Measurements from ENCODE around the gene NEK7. TPM values are rescaled to one million over a fixed set of nuclear protein-coding genes. Genes with fewer than 3 reads are reported as not detected.

The NEK7 gene
- total RNA-seq, 6 donors from 2014 or later, result 55.3 to 137 (median 112) TPM

DNA sequence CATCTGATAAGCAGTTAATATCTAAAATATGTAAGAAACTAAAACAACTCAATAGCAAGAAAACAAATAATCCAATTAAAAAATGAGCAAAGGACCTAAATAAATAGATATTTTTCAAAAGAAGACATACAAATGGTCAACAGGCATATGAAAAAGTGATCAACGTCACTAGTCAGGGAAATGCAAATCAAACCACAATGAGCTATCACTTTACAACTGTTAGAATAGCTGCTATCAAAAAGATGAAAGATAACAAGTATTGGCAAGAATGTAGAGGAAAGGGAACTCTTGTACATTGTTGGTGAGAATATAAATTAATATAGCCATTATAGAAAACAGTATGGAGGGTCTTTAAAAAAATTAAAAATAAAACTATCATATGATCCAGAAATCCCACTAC, 40.7 kb upstream of the NEK7 start:
- H3K4me3 ChIP-seq, result no peak overlapping the region
- 44 to 57% methylated on average over 1 of the region's 1 CpG for WGBS, 2 donors
- ATAC-seq (ENCODE audit: low FRiP score in 2 of 2) (no peak), DNase-seq (no peak)
- no peaks in the 10 kb centered on the region for H3K36me3 ChIP-seq
- H3K27ac ChIP-seq, result no peak overlapping the region
- H3K4me1 ChIP-seq, result no peaks in the 10 kb centered on the region
- H3K9me3 ChIP-seq, result no peaks in the 10 kb centered on the region
- H3K27me3 ChIP-seq, result no peaks in the 10 kb centered on the region
- no peak for TF ChIP-seq POLR2AphosphoS5 (IDR thresholded peaks at IDR 0.05)
- TF ChIP-seq, protein P1, sequence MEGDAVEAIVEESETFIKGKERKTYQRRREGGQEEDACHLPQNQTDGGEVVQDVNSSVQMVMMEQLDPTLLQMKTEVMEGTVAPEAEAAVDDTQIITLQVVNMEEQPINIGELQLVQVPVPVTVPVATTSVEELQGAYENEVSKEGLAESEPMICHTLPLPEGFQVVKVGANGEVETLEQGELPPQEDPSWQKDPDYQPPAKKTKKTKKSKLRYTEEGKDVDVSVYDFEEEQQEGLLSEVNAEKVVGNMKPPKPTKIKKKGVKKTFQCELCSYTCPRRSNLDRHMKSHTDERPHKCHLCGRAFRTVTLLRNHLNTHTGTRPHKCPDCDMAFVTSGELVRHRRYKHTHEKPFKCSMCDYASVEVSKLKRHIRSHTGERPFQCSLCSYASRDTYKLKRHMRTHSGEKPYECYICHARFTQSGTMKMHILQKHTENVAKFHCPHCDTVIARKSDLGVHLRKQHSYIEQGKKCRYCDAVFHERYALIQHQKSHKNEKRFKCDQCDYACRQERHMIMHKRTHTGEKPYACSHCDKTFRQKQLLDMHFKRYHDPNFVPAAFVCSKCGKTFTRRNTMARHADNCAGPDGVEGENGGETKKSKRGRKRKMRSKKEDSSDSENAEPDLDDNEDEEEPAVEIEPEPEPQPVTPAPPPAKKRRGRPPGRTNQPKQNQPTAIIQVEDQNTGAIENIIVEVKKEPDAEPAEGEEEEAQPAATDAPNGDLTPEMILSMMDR (IDR thresholded peaks at IDR 0.05), result no peak
- TF ChIP-seq EP300 (IDR thresholded peaks at IDR 0.05), result no peak
- no peak for TF ChIP-seq POLR2A (IDR thresholded peaks at IDR 0.05)

GRCh38 chr1:198116469-198116868, 40.3 kb upstream of the NEK7 start:
- Histone ChIP-seq H3K9me3 (no peaks in the 10 kb centered on the region), H3K36me3 (no peaks in the 10 kb centered on the region), H3K27ac (no peak overlapping the region), H3K4me1 (no peaks in the 10 kb centered on the region), H3K4me3 (no peak overlapping the region), H3K27me3 (no peaks in the 10 kb centered on the region)
- ATAC-seq (ENCODE audit: low FRiP score in 2 of 2) (no peak), DNase-seq (no peak)
- TF ChIP-seq POLR2A (IDR thresholded peaks at IDR 0.05) (no peak), EP300 (IDR thresholded peaks at IDR 0.05) (no peak), POLR2AphosphoS5 (IDR thresholded peaks at IDR 0.05) (no peak)
- TF ChIP-seq, protein P1 (IDR thresholded peaks at IDR 0.05), result no peak
- 86 to 90% methylated on average over 5 of the region's 5 CpGs for WGBS, 2 donors

DNA sequence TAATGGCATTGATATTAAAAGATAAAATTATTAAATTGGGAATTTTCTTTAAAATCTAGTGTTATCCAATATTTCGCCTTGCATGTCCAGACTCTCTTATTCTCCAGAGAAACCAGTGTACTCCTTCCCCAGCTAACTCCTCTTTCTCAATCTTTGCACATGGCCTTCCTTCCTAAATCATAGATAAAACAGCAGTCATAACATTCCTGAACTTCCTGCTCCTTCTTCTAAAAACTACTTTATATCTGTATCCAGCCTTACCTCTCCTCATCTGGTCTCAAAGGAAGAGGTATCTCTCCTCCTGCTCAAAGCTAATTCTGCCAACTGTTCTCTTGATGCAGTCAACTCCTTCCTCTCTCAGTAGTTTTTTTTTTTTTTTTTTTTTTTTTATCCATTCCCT, 39.5 kb upstream of the NEK7 start:
- ATAC-seq (ENCODE audit: low FRiP score in 2 of 2), result peak in 1 of 2 donors; percentile 31
- DNase-seq, result no peak
- TF ChIP-seq POLR2A (IDR thresholded peaks at IDR 0.05) (no peak), POLR2AphosphoS5 (IDR thresholded peaks at IDR 0.05) (no peak), EP300 (IDR thresholded peaks at IDR 0.05) (no peak)
- TF ChIP-seq, protein P1 (IDR thresholded peaks at IDR 0.05), result no peak
- no peaks in the 10 kb centered on the region for H3K9me3 ChIP-seq
- 88 to 91% methylated on average over 1 of the region's 1 CpG for WGBS, 2 donors
- no peaks in the 10 kb centered on the region for H3K36me3 ChIP-seq
- no peaks in the 10 kb centered on the region for H3K4me1 ChIP-seq
- no peak overlapping the region for H3K27ac ChIP-seq
- H3K27me3 ChIP-seq, result no peaks in the 10 kb centered on the region
- no peak overlapping the region for H3K4me3 ChIP-seq

DNA sequence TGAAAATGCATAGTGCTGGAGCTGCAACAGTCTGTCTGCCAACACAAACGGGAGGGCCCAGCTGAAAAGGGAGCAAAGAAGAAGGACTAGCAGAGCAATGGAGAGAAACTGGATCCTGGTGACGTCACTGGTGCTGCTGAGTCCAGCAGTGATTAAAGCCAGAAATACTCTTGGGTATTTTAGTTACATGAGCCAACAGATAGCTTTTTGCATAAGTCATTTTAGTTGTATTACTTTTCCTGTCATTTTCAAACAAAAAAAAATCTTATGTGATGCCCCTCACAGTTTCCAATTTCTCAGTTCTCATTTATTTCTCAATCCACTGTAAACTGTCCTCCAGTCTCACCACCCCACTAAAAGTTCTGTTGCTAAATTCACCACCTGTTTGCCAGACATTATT, 38.7 kb upstream of the NEK7 start:
- 61 to 64% methylated on average over 2 of the region's 2 CpGs for WGBS, 2 donors
- peaks cover 0 to 4% (median 0%) of the 10 kb centered on the region in 4 donors for H3K4me1 ChIP-seq
- TF ChIP-seq POLR2A (IDR thresholded peaks at IDR 0.05) (no peak), EP300 (IDR thresholded peaks at IDR 0.05) (no peak), POLR2AphosphoS5 (IDR thresholded peaks at IDR 0.05) (no peak)
- TF ChIP-seq, protein P1 (IDR thresholded peaks at IDR 0.05), result no peak
- H3K9me3 ChIP-seq, result no peaks in the 10 kb centered on the region
- ATAC-seq (ENCODE audit: low FRiP score in 2 of 2) (peak in 1 of 2 donors; percentile 88), DNase-seq (no peak)
- no peaks in the 10 kb centered on the region for H3K36me3 ChIP-seq
- H3K27ac ChIP-seq, result no peak overlapping the region
- no peak overlapping the region for H3K4me3 ChIP-seq
- no peaks in the 10 kb centered on the region for H3K27me3 ChIP-seq

GRCh38 chr1:198119906-198120305, 36.9 kb upstream of the NEK7 start:
- Histone ChIP-seq H3K36me3 (no peaks in the 10 kb centered on the region), H3K9me3 (no peaks in the 10 kb centered on the region), H3K27ac (no peak overlapping the region), H3K27me3 (no peaks in the 10 kb centered on the region), H3K4me1 (peaks cover 0 to 5% (median 0%) of the 10 kb centered on the region in 4 donors), H3K4me3 (no peak overlapping the region)
- ATAC-seq (ENCODE audit: low FRiP score in 2 of 2) (no peak), DNase-seq (no peak)
- TF ChIP-seq POLR2AphosphoS5 (IDR thresholded peaks at IDR 0.05) (no peak), EP300 (IDR thresholded peaks at IDR 0.05) (no peak)
- whole genome bisulfite sequencing, 2 donors, result 75 to 80% methylated on average over 2 of the region's 2 CpGs

Measured in upper lobe of left lung (tissue), 6 donors.